GM21786 (cell line): ENCODE results near the gene PSMD13.

Experiments
- ATAC-seq: cut with Tn5 transposase; IDR thresholded peaks from one replicate; pipeline ENCODE4 v1.9.1; 2021; ENCODE audit not compliant: unreplicated experiment

Gene PSMD13

DNA sequence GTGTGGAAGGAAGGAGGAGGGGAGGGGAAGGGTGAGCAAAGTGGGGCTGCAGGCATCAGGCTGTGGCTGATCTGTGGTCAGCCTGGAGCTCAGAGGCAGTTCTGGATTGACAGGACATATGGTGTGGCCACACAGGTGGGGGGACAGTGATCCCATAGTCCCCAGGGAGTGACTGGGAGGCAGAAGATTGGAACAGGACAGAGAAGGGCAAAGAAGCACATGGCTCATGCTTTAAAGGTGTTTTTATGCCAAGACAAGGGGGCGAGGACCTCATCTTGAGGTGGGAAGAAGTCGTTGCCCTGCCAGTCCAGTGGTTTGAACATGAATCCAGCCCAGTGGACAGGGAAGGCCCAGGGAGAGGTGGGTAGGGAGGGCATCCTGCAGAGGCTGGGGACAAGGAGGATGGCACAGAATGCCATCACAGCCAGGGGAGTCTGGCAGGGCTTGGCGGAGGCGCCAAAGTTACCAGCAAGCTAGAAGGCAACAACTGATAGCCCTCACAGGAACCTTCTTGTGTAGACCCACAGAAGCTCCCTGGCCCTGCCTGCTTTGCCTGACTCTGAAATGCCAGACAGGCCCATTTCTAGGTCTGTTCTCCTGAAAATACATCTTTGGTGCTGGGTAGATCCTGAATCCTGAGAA, 32.7 kb upstream of the PSMD13 start:
- no peak for ATAC-seq

DNA sequence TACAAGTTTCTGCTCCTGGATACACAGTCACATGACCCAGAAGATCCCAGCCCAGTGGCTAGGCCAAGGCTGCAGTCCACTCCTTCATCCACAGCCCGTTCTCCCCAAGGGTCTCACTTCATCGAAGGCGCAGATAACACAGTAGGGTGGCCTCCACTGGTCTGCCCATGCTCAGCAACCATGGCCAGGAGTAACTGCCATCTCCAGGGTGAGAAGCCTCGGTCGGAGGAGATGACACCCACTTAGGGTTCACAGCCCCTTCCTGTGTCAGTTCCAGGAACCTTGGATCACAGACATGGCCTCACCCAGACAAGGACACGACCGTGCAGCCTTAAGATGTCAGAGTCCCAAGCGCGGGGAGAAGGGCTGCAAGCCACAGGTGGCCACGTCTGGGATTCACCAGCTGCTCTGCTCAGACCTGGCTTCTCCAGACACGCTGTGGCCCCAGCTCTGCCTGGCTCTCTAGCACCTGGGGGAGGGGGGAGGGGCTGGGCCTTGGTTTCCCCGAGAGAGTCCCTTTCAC, 32.1 kb upstream of the PSMD13 start:
- ATAC-seq = no peak

DNA sequence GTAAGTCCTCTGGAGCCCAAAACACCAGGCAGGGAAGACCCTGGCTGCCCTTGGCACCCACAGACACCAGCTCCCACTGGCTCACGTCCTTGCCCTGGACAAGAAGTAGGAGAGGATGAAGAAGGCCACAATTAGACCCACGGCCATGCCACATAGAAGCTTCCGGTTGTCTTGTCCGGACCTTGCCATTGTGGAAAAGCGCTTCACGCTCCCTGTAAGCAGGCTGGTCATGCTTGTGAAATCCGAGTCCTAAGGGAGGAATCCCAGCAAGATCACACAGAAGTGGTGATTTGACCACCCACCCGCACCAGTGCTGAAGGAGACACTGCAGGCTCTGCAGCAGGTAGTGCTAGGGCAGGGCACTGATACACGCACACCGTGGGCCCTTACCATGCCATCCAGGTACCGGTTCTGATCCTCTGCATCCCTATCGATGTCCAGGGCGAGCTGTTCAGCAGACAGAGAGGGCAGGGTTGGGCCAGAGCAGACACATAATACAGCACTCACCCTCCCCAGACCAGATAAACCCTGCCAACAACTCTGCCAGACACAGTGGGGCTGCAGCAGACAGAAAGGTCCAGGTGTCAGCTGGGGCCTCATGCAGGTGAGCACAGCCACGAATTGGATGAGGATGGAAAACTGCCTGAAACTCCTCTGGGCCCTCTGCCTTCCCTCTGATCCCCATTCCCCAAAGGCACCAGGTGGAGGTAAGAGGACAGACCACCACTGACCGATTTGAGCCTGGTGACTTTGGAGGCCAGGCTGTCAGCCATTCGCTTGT, 31.4 kb upstream of the PSMD13 start:
- no peak for ATAC-seq

DNA sequence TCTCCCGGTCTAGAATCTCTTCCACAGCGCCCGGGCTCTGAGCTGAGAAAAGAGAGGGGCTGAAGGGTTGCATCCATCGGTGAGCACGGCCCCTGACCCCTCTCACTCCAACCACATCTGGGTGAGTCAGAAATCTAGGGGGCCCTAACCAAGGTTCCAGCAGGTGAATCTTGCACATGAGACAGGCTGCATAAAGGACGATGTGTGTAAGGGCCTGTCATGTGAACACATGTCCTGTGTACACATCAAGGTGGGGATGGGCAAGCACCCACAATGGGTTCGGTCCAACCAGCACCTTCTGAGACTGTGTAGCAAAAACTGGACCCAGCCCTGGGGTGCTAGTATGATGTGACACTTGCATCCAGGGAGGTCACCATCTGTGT, 30.8 kb upstream of the PSMD13 start:
- ATAC-seq = no peak

DNA sequence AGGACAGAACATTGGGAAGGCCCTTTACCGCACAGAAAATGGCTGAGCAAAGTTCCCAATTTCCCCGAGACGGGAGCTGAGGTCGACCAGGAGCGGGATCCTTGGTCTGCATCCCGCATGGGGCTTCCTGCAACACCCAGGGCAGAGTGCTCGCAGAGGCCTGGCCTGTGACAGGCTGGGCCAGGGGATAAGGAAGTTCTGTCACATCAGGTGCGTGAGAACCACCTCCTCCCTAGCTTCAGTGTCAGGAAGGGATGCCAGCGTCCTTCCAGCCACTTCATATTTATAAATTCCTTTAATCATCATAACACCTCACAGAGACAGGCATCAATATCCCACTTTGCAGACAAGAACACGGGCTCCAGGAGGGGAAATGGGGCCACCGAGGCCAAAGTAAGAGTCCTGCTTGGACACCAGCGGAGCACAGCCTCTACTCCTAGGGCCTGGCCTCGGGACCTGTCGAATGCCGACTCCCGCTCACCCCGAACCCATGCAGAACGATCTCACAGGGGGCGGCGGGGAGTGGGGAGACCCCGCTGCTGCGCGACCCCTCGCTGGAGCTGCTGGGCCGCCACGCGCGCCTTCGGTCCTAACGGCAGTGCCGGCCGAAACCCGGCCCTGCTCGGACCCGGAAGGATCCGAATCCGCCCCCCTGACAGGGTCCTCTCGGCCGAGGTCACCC, 30.1 kb upstream of the PSMD13 start:
- ATAC-seq = no peak

DNA sequence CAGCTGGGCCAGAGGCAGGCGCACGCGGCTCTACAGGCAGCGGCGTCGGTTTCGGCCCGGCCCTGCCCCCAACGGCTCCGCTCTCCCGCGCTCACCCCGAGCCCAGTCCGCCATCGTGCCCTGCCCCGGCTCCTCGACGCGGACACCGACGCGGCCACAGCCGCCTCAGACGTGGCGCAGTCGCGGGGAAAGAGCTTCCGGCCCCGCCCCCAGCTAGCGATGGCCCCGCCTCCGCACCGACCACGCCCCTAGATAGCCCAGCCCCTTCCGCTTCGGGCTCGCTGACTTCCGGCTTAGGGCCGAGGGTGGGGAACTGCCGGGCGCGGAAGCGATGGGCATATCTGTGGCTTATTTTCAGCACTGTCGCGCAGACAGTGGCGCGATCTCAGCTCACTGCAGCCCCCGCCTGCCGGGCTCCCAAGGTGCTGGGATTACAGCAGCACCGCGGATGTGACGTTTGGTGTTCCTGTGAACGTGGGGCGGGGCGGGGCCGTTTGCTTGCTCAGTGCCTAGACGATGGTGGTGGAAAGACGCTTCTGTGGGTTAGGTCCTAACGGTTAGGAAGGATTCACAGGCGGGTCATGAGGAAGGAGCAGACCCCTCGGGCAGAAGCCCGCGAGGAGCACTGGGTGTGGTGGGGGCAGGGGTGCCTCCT, 29.4 kb upstream of the PSMD13 start, which contains the start of the genes BET1L and RIC8A:
BET1L (minus strand) TSS at position 192 of the 655 bp plus-strand sequence; CDS start at position 114, 78 bp downstream.
RIC8A (plus strand) TSS at position 501 of the 655 bp plus-strand sequence. CDS start 1,147 bp downstream, outside the sequence.
- ATAC-seq = peak; percentile 70

DNA sequence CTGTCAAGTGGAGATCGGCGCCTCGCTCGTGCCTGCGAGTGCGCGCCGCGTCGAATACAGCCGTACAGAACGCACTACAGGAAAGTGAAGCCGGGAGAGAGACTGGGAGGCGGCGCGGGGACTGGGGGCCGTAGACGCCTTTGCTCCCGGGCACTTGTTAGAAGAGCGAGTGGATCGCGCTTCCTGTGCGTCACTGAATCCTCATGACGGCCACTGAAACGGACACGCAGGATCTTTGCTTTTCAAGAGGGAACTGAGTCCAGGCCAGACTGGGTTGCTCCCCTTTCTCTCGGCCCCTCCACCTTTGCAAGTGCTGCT, 29.0 kb upstream of the PSMD13 start:
- ATAC-seq = no peak

DNA sequence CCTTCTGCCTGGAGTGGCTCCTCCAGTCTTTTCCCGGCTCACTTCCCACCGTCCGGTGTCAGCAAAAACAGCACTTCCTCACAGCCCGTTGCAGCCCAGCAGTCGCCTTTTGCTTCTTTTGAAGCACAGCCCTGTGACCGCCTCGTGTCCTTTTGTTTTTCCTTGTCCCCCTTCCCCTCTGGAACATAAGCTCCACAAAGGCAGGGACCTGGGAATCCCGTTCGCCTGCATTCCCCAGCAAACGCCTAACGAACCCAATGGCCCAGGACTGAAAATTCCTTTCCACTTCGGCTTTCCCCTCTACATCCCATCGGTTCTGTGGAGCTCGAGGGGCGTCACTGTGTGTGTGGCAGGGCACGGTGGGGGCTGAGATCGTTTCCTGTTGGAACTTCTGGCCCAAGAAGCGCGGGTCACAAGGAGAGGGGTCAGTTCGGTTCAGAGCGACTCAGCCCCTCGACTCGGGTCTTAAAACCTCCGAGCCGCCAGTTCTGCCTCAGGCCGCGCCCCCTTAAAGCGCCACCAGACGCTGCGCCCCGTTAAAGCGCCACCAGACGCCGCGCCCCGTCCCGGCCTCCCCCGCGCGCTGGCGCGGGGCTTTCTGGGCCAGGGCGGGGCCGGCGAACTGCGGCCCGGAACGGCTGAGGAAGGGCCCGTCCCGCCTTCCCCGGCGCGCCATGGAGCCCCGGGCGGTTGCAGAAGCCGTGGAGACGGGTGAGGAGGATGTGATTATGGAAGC, 28.4 kb upstream of the PSMD13 start:
- ATAC-seq = peak; percentile 31

DNA sequence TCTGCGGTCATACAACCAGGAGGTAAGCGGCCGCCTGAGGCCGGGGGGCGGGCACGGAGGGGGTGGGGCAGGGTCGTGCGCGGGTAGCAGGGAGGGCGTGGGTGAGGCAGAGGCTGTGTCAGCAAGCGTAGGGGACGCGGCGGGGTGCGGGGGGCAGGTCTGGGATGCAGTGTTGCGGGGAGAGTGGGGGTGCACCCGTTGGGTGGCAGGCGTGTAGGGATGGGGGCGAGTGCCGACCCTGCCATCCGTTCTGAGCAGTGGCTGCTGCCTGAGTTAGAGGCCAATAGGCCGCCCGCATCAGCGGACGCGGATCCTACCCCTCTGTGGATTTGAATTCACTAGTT, 27.9 kb upstream of the PSMD13 start:
- no peak for ATAC-seq

DNA sequence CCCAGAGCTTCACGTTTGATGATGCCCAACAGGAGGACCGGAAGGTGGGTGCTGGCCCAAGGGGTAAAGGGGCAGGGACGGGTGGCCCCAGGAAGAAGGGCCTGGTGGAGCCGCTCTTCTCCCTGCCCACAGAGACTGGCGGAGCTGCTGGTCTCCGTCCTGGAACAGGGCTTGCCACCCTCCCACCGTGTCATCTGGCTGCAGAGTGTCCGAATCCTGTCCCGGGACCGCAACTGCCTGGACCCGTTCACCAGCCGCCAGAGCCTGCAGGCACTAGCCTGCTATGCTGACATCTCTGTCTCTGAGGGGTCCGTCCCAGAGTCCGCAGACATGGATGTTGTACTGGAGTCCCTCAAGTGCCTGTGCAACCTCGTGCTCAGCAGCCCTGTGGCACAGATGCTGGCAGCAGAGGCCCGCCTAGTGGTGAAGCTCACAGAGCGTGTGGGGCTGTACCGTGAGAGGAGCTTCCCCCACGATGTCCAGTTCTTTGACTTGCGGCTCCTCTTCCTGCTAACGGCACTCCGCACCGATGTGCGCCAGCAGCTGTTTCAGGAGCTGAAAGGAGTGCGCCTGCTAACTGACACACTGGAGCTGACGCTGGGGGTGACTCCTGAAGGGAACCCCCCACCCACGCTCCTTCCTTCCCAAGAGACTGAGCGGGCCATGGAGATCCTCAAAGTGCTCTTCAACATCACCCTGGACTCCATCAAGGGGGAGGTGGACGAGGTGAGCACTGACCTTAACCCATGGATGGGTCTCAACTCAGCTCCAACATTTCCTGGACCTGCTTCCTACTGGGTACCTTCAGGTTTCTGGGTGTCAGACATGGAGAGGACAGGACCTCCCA, 27.3 kb upstream of the PSMD13 start:
- no peak for ATAC-seq

DNA sequence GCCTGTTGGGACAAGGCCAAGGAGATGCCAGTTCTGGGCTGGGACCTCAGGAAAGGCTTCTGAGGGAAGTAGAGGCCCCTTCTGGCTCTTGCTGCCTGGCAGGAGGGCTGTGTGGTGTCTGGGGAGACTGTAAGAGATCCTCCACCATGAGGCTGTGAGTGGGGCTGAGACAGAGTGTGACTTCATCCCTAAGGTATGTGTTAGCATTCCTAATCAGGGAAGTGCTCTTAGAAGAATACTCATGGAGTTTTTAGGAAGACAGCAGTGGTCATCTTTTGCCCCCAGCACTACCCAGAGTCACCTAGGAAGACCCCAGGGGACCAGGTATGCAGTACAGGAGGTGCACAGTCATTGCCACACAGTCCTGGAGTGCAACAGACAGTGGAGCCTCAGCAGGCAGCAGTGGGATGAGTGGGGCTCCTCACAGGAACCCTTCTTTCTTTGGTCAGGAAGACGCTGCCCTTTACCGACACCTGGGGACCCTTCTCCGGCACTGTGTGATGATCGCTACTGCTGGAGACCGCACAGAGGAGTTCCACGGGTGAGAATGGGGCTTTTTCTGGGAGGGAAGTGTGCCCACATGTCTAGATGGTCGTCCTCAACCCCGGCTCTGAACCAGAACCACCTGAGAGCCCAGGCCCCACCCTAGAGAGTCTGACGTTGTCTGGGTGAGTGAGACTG, 26.5 kb upstream of the PSMD13 start:
- no peak for ATAC-seq

DNA sequence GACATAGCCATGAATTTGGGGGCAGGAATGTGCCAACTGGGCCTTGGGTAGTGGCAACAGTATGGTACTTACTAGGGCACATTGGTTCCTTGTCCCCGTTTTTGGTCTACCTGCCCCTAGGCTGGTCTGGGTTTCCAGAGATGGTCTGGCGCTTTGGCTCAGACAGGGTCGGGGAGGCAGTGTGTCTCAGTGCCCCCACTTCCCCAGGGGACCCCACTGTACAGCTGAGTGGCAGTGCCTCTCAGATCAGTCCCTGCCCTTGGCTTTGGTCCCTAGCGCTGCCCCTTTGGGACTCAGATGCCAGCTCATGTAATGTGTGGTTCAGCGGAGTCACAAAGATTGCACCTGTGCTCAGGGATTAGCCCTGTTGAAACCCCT, 26.0 kb upstream of the PSMD13 start:
- no peak for ATAC-seq

DNA sequence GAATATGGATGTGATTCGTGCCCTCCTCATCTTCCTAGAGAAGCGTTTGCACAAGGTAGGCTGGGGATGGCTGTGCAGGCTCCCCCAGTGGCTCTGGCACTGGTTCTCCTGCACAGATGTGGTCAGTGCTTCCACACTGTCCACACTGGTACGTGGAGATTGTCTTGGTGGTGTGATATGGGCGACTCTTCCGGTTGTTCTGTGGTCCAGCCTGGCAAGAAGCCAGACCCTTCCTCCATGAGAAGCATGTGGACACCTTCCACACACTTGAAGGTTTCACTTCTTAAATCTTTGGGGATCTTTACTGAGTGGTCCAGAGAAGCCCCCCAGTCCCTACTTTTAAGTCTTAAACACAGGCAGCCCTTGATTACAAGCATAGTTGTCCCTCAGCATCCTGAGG, 25.5 kb upstream of the PSMD13 start:
- no peak for ATAC-seq

DNA sequence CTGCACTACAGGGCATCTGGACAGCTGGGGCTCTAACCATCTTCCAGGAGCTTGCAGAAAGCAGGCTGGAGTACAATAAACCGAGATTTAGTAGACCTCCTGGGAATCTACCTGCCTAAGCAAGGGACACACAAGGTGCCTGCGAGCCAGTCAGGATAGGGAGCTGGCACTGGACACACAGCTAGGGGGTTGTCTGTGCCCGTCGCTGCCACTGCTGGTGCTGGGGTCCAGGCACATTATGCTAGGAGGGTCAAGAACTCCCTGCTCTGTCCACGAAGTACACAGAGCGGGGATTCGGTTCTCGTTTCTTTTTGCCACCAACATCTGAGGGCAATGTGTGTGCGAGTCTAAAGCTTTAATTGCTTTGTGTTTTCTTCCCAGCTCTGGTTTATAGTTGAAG, 25.0 kb upstream of the PSMD13 start:
- no peak for ATAC-seq

DNA sequence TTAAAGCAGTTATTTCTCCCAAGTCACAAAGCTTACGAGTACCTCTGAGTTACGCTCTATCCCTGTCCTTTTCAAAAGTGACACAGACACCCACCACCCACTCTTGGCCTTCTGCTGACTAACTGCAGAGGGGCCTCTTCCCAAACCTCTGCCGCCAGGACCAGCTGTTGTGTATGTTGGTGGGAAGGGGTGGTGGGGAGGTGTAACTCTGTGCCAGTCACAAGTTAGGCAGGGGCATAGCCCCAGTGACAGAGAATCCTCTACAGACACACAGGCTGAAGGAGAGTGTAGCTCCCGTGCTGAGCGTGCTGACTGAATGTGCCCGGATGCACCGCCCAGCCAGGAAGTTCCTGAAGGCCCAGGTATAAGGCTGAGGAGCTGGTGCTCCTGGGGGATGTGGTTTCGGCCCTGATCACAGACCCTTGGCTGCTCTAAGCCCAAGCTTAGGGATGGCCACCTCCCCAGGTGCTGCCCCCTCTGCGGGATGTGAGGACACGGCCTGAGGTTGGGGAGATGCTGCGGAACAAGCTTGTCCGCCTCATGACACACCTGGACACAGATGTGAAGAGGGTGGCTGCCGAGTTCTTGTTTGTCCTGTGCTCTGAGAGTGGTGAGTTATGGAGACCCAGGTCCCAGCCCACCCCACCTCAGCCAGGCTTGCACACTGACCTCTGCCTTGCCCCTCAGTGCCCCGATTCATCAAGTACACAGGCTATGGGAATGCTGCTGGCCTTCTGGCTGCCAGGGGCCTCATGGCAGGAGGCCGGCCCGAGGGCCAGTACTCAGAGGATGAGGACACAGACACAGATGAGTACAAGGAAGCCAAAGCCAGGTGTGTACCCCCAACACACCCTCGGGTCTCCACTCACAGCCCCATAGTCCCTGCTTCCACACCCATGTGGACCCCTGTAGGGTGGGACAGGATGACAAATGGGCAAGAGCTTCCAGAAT, 24.4 kb upstream of the PSMD13 start:
- no peak for ATAC-seq

DNA sequence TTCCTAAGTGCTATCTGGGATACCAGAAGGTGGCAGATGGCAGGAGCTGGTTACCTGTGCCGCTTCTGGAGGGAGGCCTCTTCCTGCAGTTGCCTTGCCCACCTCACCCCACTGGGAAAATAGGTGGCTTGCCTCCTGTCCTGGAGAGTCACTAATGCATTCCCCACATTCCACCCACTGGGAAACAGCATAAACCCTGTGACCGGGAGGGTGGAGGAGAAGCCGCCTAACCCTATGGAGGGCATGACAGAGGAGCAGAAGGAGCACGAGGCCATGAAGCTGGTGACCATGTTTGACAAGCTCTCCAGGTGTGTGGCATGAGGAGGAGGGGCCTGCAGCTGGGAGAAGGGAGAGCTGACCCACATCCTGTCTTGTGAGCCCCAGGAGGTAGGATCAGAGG, 23.7 kb upstream of the PSMD13 start:
- no peak for ATAC-seq

DNA sequence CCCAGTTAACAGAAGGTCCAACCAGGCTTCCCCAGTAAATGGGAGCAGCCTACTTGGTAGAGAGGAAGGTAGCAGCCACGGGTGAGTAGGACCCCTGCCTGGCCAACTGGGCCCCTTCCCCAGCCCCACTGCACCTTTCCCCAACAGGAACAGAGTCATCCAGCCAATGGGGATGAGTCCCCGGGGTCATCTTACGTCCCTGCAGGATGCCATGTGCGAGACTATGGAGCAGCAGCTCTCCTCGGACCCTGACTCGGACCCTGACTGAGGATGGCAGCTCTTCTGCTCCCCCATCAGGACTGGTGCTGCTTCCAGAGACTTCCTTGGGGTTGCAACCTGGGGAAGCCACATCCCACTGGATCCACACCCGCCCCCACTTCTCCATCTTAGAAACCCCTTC, 22.7 kb upstream of the PSMD13 start:
- no peak for ATAC-seq

DNA sequence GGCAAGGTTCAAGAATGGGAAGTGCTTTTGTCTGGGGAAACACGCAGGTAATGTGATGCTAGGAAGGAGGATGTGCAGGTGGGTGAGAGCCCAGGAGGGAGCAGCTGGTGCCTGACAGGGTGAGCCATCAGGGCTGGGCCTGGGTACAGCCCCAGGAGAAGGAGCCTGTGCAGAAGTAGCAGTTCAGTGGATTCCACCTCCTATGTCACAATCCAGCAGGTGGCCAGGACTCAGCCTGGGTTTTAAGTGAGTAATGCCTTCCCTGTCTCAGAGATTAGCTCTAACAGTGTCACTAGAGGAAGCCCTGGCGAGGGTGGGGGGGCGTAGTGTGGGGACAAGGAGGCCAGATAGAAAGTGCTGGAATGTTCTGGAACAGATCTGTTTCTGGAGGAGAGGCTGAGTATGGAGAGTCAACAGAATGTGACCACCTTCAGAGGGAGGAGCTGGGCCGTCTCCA, 21.2 kb upstream of the PSMD13 start:
- ATAC-seq = no peak
